D341Med (cell line): ENCODE data around the gene SLC6A15.

ENCODE experiments used
- DNase-seq: peaks from one replicate; pipeline ENCODE4 v3.0.0; 2012; ENCODE audit warnings: low spot score

Gene SLC6A15

GRCh38 chr12:84912198-84913128, at the start of gene SLC6A15:
Gene SLC6A15, minus strand, starts transcription at chr12:84912799. Its CDS starts 20,679 bp downstream, at chr12:84892120.
- peak; percentile 94 for DNase-seq

- no peak for DNase-seq
Measured at GRCh38 chr12:84960918-84961317, 48.3 kb upstream of the SLC6A15 start.

DNA sequence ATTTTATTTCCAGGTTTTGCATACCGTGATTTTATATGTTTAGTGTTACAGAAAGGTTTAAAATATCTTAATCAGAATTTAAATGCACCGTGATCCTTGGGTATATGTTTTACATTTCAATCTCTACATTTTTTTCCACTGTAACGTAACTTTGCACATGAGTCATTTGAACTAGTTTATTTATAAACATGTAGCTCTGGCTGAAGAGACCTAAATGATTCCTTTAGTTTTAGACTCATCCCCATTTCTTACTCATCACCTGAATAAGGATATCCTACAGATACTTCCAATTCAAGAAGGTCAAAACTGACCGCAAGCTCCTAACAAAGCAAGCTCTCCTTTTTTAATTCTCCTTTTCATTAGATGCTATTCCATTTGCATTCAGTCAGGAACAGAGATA, 42.7 kb upstream of the SLC6A15 start:
- no peak for DNase-seq

DNA sequence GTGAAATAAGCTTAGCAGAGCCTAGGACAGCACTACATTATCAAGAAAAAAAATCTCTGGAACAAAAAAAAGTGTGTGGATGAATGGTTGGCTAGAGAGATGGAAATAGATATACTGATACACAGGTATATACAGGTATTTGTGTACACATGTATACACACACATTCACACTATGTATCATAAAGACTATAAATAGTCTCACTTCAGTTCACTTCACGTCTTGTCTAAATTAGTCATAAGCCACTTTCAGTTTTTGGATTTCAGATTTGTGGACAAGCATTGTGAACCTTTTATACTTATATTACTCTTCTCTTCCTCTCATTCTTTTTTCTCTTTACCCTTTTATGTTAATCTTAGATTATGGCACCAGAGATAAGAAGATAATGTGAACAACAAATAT, 41.8 kb upstream of the SLC6A15 start:
- DNase-seq, result no peak

DNA sequence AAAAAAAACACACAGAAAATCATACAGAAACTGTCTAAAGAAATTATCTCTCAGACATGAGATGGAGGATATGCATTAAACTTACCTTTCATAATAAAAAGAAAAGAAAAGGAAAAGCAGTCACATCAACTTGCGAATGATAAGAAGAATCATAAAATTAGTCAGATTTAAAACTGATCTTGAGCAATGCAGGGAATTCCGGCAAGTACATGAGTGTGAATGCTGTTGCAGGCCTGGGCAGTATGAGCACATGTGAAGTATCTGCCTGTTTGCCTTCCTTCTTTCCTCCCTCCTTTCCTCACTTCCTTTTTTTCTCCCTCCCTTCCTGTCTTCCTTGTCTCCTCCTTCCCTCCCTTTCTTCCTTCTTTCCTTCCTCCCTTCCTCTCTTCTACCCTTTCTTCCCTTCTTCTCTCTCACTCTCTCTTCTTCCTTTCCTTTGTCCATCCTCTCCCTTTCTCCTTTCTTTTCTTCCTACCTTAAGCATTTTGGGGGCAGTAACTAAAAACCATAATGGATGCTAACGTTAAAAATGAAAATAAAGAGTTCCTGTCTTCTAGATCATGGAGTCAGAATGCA, 38.5 kb upstream of the SLC6A15 start:
- DNase-seq, result no peak

DNA sequence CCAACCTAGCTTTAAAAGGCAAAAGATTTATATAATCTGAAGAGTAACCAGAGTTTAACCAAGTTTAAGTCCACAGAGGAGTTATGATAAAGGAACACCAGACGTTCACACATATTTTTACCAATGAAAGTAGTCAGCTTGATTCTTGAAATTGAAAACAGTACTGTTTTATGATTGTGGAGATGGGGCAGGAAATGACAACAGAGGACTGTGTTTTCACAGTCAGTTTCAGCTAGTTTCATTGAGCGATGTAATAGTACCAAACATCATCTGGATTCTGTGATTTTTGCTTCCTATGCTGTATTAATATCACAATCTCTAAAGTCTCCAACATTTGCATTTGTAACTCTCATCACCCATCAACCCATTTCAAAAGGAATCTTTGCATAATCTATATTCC, 34.2 kb upstream of the SLC6A15 start:
- DNase-seq, result no peak

- no peak for DNase-seq
Measured at GRCh38 chr12:84937415-84937814, 24.8 kb upstream of the SLC6A15 start.

GRCh38 chr12:84929501-84929900, 16.9 kb upstream of the SLC6A15 start:
- no peak for DNase-seq

DNA sequence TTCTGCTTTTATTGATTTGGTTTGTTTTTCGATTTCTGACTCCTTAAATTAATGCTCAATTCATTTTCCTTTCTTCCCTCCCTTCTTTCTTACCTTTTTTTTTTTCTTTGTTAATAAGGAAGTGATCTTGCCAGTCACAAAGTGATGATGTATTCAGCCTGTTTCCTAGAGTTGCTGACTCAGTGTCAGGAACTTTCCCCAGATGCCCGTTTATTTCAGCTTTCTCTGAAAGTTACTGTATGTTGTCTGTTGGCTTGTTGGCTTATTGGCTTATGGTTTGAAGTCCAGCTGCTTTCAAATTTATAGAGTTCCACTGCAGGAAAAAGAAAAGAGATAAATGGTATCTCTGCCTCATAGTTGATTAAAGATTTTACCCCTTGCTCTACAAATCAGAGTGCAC, 12.4 kb upstream of the SLC6A15 start:
- no peak for DNase-seq

- no peak for DNase-seq
Measured at GRCh38 chr12:84922693-84923092, 10.1 kb upstream of the SLC6A15 start.

DNA sequence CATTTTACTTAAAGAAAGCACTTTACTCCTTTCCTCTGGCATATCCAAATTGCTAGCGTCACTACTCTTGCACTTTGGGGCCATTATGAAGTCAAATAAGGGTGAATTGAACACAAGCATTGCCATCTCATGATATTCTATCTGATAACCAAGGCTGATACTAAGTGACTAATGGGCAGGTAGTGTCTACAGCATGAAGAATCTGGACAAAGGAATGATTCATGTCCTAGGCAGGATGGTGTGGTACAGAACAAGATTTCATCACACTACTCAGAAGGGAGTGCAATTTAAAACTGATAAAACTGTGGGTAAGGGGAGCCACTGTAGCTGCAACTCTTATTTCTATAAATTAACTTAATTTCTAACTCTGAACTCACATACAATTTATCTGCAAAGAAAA, 7.7 kb upstream of the SLC6A15 start:
- DNase-seq, result no peak

DNA sequence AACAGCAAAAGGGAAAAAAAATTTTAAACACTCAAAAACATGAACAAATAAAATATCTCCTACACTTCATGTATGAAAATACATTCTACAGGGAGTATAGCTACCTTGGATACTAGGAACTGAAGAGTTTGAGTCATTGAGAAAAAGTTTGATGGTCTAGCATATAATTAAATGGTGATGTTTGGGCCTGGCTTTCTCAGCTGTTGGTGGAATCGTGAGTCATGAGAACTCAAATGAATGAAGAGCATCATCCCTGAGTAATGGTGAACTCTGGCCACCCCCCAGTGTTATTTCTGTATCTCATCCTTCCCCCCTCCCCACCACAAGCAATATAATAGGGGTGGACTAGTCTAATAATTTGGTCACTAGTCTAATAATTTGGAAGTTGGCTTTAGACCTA, 6.7 kb upstream of the SLC6A15 start:
- DNase-seq, result no peak

- peak; percentile 30 for DNase-seq
Measured at GRCh38 chr12:84913129-84913515, 523 bp upstream of the SLC6A15 start.

- peak; percentile 87 for DNase-seq
Measured at GRCh38 chr12:84911271-84912197, 1.1 kb downstream of the SLC6A15 start.

DNA sequence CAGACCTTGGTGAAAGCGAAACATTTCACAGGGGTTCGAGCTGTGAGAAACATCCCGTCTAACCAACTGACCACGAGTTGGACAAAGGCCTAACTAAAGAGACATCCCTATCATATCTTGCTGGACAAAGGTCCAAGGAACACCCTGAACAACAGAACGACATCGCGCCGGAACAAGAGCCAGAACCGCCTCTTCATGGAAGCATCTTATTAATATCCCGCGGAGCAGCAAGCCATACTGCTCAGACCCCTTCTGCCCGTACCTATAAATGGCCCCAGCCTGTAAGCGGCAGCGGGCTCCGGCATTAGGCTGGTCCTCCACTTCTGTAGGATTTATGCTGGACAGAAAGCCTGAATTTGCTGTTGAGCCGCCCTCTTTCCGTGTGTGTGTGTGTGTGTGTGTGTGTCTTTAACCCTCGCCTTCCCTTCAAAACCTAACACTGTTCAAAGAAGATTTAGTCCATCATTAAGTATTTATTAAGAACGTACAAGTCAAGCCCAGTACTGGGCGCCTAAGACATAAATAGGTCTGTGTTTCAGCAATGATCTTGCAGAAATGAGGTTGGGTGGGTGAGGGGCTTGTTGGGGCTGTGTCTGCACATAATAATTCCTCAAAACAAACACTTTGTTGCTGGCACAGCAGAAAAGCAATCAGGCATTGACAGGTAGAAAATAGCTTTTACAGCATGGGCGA, 1.9 kb downstream of the SLC6A15 start:
- peak; percentile 45 for DNase-seq

DNA sequence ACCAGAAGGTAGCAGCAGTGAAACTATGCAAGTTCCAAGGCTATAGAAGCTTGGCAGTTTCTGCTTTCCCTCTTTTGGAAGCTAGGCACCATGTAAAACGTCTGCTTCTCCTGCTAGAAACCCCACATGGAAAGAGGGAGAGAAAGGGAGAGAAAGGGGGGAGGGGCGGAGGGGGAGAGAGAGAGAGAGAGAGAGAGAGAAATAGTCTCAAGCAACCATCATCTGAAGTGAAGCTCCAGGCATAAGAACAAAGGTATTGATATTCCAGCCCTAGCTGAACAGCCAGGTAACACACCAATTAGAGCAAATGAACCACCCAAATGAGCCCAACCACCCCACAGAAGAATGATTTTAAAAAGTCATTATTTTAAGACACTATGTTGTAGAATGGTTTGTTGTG, 8.5 kb downstream of the SLC6A15 start:
- DNase-seq, result no peak

DNA sequence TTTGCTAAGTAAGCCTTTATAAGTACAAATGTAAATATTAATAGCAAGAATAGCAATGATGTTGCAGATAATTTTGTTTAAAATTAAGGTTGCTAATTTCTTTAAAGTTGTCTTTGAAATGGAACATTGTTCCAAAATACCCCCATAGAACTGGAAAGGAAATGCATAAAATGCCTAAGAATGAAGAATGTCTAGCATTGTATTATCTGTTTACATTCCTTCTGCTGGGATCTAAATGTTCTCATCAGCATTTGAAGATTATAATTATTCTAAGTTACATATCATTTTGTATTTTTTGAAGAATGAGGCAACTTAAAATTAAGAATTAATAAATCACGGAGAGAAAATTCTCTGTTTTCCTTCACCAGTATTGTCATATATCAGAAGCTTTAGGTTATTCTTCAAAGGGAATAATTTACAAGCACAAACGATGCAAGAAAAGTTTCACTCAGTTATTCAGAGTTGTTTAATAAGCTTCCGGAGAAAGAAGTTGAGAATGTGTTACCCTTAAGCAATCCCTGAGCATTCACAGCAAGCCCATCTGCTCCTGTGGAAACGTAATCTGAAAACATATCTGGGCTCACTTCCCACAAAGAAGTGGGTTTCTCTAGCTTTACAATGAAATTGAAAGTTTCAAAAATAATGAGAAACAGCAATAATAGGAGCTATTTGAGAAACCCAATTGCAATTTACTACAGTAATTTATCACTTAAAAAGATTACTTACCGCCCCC, 21.3 kb downstream of the SLC6A15 start:
- DNase-seq, result no peak

DNA sequence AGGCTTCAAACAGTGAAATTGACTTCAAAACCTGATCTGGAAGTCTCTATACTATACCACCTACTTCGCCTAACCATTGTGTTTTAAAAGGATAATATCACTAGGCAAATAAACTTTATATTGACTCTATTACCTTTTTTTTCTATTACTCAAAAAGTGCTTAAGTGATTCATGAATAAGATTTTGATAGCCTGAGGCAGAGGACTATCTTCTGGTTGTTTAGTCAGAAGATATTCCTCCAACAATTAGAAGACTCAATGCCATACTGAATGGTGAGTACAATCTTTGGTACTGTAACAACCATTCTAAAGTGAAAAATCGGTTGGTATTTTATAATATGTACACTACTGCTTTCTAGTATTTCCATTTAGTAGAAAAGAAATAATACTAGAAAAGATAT, 22.8 kb downstream of the SLC6A15 start:
- no peak for DNase-seq

- DNase-seq, result no peak
Measured at GRCh38 chr12:84888861-84889260, 23.7 kb downstream of the SLC6A15 start.

DNA sequence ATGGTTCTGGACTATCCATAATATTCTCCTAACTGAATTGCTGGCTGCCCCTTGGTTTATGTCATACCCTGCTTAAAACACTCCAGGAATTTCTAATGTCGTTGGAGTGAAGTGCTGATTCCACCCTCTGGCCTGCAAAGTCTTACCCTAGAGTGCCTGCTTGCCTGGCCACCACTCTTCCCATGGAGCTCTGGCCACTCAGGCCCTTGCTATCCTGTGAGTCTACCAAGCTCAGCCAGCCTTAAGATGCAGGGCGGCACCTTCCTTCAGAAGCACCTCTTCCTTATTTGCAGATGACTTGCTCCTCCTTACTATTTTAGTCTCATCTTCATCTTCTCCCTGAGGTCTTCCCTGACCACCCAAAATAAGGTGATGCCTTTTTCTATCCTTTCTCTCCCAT, 35.3 kb downstream of the SLC6A15 start:
- DNase-seq, result no peak

GRCh38 chr12:84875241-84875640, 37.4 kb downstream of the SLC6A15 start:
- DNase-seq, result no peak
